ENCODE measurements around the gene SLC22A5. TPM values are rescaled to one million over a fixed set of nuclear protein-coding genes. Genes with fewer than 3 reads are reported as not detected.

SLC22A5 gene
- polyA plus RNA-seq (2012; ENCODE audit: insufficient read depth, insufficient read length, low read depth): 13.7 TPM

DNA sequence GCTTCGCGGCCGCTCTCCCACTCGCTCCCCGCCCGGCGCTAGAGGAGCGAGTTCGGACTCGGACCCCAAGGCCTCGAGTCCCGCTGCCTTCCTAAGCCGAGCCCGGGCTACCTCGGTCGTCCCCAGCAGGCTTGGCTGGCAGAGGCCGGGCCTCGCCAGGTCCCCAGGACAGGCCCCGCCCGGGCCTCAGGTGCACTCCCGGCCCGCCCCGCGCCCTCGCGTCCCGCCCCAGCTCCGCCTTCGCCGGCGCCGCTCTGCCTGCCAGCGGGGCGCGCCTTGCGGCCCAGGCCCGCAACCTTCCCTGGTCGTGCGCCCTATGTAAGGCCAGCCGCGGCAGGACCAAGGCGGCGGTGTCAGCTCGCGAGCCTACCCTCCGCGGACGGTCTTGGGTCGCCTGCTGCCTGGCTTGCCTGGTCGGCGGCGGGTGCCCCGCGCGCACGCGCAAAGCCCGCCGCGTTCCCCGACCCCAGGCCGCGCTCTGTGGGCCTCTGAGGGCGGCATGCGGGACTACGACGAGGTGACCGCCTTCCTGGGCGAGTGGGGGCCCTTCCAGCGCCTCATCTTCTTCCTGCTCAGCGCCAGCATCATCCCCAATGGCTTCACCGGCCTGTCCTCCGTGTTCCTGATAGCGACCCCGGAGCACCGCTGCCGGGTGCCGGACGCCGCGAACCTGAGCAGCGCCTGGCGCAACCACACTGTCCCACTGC is at the start of gene SLC22A5:
SLC22A5 (plus strand) TSS at position 237 of the 707 bp plus-strand sequence; CDS start at position 500, 263 bp downstream.
- TF ChIP-seq, protein P1, sequence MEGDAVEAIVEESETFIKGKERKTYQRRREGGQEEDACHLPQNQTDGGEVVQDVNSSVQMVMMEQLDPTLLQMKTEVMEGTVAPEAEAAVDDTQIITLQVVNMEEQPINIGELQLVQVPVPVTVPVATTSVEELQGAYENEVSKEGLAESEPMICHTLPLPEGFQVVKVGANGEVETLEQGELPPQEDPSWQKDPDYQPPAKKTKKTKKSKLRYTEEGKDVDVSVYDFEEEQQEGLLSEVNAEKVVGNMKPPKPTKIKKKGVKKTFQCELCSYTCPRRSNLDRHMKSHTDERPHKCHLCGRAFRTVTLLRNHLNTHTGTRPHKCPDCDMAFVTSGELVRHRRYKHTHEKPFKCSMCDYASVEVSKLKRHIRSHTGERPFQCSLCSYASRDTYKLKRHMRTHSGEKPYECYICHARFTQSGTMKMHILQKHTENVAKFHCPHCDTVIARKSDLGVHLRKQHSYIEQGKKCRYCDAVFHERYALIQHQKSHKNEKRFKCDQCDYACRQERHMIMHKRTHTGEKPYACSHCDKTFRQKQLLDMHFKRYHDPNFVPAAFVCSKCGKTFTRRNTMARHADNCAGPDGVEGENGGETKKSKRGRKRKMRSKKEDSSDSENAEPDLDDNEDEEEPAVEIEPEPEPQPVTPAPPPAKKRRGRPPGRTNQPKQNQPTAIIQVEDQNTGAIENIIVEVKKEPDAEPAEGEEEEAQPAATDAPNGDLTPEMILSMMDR (IDR thresholded peaks at IDR 0.05; ENCODE audit: low read depth, low read length): no peak
- Histone ChIP-seq H3K4me1 (peaks cover 4% of the 10 kb centered on the region; the same call in 1 of the 2 replicates), H3K4me3 (ENCODE audit: low read depth, low read length) (peak within 1 kb of the TSS; percentile 56), H3K9me3 (no peaks in the 10 kb centered on the region), H3K36me3 (no peaks in the 10 kb centered on the region), H3K27me3 (no peaks in the 10 kb centered on the region)
- peak; percentile 80 for DNase-seq

DNA sequence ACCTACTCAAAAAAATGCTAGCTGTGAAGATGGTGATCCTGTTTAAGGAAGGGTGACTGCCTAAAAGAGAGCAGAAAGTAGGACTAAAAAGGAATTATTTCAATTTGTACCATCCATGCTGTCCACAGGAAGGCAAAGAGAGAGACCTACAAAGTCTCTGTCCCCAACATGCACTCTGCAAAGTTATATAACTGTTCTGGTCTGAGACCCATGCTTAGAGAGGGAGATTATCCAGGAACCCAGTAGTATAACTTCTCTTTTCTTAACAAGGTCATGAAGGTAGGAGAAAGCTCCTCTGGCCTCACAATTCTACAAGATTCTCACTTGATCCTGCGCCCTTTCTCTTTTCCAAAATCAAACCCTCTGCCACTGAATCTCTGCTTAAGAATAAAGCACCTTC is 49.5 kb upstream of the SLC22A5 start:
- TF ChIP-seq, protein P1 (IDR thresholded peaks at IDR 0.05; ENCODE audit: low read depth, low read length): no peak
- no peak for DNase-seq
- no peaks in the 10 kb centered on the region for H3K9me3 ChIP-seq
- no peak overlapping the region for H3K4me3 ChIP-seq (ENCODE audit: low read depth, low read length)
- H3K36me3 ChIP-seq: no peaks in the 10 kb centered on the region
- peaks cover 3% of the 10 kb centered on the region; the same call in 1 of the 2 replicates for H3K4me1 ChIP-seq
- no peaks in the 10 kb centered on the region for H3K27me3 ChIP-seq

DNA sequence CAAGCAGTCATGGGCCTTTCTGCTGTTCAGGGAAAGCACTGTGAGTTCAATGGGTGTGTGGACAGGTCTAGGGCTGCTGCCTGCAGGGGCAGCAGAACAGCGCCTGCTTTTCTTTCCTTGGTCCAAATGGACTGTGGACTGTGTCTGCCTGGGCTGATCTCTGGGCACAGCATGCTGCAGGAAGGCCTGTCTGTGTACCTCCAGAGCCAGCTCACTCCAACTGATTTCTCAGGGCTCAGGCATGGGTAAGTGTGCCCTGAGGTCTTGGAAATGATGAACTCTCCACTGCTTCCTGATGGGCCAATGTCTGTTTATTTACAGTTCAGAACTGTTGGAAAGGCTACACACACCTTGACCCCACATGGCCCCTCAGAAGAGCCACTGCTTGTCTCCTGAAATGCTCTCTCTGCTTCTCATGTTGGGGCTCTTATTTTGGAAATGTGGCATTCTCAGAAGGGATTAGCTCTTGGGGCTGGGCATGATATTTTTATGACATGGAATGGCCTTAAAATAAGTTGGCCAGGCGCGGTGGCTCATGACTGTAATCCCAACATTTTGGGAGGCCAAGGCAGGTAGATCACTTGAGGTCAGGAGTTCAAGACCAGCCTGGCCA is 48.3 kb upstream of the SLC22A5 start:
- DNase-seq: no peak
- TF ChIP-seq, protein P1 (IDR thresholded peaks at IDR 0.05; ENCODE audit: low read depth, low read length): no peak
- H3K27me3 ChIP-seq: no peaks in the 10 kb centered on the region
- H3K4me1 ChIP-seq: no peaks in the 10 kb centered on the region
- no peaks in the 10 kb centered on the region for H3K36me3 ChIP-seq
- H3K9me3 ChIP-seq: no peaks in the 10 kb centered on the region
- H3K4me3 ChIP-seq (ENCODE audit: low read depth, low read length): no peak overlapping the region

DNA sequence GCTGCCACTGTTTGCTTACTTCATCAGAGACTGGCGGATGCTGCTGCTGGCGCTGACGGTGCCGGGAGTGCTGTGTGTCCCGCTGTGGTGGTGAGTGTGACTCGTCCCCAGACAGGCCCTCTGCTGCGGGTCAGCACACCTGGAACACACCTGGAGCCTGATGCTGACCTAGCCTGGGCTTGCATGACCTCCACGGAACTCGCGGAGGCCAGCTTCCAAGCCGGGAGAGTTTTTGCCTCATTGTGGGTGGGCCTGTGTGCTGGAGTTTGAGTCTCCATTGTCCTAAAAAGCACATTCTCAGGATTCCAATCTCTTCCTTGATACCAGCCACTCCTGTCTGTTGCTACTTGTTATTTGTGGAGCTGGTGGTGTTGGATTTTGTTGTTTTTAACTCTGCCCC is 47.2 kb upstream of the SLC22A5 start:
- TF ChIP-seq, protein P1 (IDR thresholded peaks at IDR 0.05; ENCODE audit: low read depth, low read length): no peak
- Histone ChIP-seq H3K27me3 (no peaks in the 10 kb centered on the region), H3K9me3 (no peaks in the 10 kb centered on the region), H3K4me1 (no peaks in the 10 kb centered on the region), H3K36me3 (no peaks in the 10 kb centered on the region), H3K4me3 (ENCODE audit: low read depth, low read length) (no peak overlapping the region)
- DNase-seq: no peak

DNA sequence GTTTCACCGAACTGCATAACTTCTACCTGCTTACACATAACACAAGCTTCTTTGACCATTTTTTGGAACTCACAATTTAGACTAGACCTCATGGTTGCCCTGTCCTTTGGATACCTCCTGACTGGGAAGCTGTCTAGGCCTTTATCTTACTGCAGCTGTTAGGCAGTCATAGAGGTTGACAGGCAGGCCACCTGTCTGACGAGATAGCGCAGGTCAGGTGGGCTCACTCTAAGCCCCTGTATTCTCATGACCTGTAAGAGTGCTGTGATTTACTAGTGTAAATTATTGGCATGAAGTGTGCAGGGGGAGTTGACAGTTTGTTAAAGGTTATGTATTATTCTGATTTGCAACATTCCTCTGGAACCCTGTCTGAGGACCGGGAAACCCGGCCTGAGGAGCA is 46.3 kb upstream of the SLC22A5 start:
- Histone ChIP-seq H3K27me3 (no peaks in the 10 kb centered on the region), H3K4me1 (no peaks in the 10 kb centered on the region), H3K9me3 (no peaks in the 10 kb centered on the region), H3K36me3 (no peaks in the 10 kb centered on the region), H3K4me3 (ENCODE audit: low read depth, low read length) (no peak overlapping the region)
- TF ChIP-seq, protein P1 (IDR thresholded peaks at IDR 0.05; ENCODE audit: low read depth, low read length): no peak
- no peak for DNase-seq

DNA sequence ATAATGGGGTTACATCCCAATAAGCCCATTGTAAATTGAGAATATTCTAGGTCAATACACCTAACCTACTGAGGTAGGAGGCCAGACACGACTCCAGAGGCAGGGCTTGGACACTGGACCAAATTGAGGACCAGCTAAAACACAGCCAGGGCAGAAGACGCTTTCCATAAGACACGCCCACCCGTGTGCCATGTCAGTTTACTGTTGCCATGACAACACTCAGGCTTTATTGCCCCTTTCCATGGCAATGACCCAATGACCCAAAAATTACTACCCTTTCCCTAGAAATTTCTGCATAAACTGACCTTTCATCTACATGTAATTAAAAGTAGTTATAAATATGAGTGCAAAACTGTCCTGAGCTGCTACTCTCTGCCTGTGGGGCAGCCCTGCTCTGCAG is 43.8 kb upstream of the SLC22A5 start:
- Histone ChIP-seq H3K4me1 (no peaks in the 10 kb centered on the region), H3K27me3 (no peaks in the 10 kb centered on the region), H3K9me3 (no peaks in the 10 kb centered on the region), H3K36me3 (no peaks in the 10 kb centered on the region), H3K4me3 (ENCODE audit: low read depth, low read length) (no peak overlapping the region)
- TF ChIP-seq, protein P1 (IDR thresholded peaks at IDR 0.05; ENCODE audit: low read depth, low read length): no peak
- DNase-seq: no peak
